Fibroblast of pulmonary artery (primary cell): ENCODE results near the gene PLXND1.
"Not testable (repeated sequence)": the region's sequence is repeated elsewhere in the genome, so short reads cannot be mapped to it uniquely, and the experiment has no call there.

Source experiments
- DNase-seq: peaks from one replicate; pipeline ENCODE4 v3.0.0-alpha.2; 2010; ENCODE audit warnings: low read depth
- H3K4me3 ChIP-seq: replicated peaks from 2 replicates; pipeline ENCODE4 v1.5.1; 2011; ENCODE audit warnings: low read depth, mild to moderate bottlenecking, control low read depth, low read length, moderate library complexity
- CTCF ChIP-seq: IDR thresholded peaks from 2 replicates; pipeline ENCODE4 v1.5.1; 2011; ENCODE audit warnings: mild to moderate bottlenecking, control low read depth, low read length, inconsistent platforms; ENCODE audit errors: missing control alignments

The PLXND1 gene

GRCh38 chr3:129650256-129650872, 43.9 kb upstream of the PLXND1 start:
- peak; percentile 91 for DNase-seq
- no peak overlapping the region for H3K4me3 ChIP-seq
- peak; percentile 72 for TF ChIP-seq CTCF

GRCh38 chr3:129648391-129648790, 41.9 kb upstream of the PLXND1 start:
- no peak for TF ChIP-seq CTCF
- DNase-seq, result no peak
- H3K4me3 ChIP-seq, result no peak overlapping the region

GRCh38 chr3:129645286-129645685, 38.8 kb upstream of the PLXND1 start:
- H3K4me3 ChIP-seq, result no peak overlapping the region
- TF ChIP-seq CTCF, result no peak

GRCh38 chr3:129644836-129645235, 38.4 kb upstream of the PLXND1 start:
- no peak overlapping the region for H3K4me3 ChIP-seq
- DNase-seq, result no peak
- no peak for TF ChIP-seq CTCF

More at GRCh38 chr3:129645286-129645685, 38.8 kb upstream of the PLXND1 start:
- no peak for DNase-seq

GRCh38 chr3:129641567-129642260, 35.2 kb upstream of the PLXND1 start:
- not testable (repeated sequence) for DNase-seq, H3K4me3 ChIP-seq

GRCh38 chr3:129640985-129641384, 34.5 kb upstream of the PLXND1 start:
- H3K4me3 ChIP-seq, DNase-seq: not testable (repeated sequence)

- TF ChIP-seq CTCF, result no peak
- DNase-seq, result no peak
- H3K4me3 ChIP-seq, result no peak overlapping the region
Observed at GRCh38 chr3:129638481-129638880, 32.0 kb upstream of the PLXND1 start.

GRCh38 chr3:129636082-129636481, 29.6 kb upstream of the PLXND1 start:
- DNase-seq, result no peak
- no peak overlapping the region for H3K4me3 ChIP-seq
- TF ChIP-seq CTCF, result no peak
